Fibroblast of upper back skin (primary cell): ENCODE results near the gene ETV6.

Experiments used
- DNase-seq: peaks from one replicate; pipeline ENCODE4 v3.0.0-alpha.2; 2013

The ETV6 gene

DNA sequence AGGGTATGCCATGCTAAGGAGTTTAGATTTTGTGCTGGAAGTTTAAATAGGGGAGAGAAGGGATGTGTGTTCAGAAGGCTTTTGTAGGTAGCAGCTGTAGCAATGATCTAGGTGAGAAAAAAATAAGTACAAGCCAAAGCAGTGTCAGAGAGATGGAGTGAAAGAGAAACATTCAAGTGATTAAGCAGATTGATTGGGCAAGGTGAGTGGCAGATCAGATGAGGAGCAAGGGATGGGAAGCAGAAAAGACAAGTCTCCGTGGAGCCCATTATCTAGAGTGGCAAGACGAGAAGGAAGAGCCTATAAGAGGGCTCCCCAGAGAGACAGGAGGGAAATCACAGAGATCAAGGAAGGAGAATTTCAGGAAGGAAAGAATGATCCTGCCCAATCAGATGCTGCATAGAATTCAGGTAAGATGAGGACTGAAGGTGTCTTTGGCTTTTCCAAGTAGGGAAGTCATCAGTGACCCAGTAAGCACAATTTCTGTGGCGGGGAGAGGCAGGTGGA lies 133.5 kb downstream of the ETV6 start:
- no peak for DNase-seq

DNA sequence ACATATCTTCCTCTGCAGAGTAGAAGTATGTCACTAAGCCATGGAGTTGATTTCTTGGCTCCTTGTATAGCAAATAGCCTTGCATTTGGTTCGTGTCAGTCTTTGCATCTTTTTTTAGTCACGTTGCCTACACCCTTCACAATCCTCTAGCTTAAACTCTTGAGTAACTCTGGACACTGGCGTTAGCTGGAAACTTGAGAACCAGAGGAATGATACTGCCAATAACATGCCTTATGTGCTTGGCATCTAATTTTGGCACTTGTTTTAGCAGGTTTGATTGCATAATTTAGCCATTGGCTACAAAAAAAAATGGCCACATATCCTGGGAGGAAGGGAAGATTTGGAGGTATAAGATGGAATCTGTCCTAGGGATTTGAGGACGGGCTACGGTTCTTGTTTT lies 136.2 kb downstream of the ETV6 start:
- DNase-seq: no peak

DNA sequence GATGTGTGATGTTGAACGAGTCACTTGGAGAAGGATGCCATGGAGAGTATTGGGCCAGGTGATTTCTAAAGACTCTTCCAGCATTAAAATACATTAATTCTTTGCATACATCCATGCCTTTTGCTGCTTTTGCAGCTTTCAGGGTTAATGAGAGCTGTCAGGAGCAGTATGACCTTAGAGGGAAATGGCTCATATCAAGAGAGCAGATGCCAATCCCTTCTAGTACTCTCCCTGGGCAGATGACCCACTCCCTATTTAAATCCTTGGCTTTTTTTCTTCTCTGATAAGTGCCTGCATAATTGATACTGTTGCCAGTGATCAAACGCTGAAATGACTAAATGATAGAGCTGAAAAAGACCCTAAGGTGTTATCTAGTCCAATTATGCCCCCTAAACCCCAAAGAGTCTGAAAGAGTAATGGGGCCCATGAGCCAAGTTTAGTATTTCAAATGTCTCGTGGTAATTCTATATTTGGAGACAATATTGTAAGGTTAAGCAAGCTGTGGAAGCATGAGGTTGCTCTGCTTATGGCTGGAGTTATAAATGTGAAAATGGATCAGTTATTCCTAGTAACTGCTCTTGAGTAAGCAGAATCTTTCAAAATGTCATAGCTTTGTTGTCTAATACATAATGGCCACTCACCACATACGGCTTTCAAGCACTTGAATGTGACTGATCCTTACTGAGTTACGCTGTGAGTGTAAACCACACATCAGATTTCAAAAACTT lies 137.3 kb downstream of the ETV6 start:
- no peak for DNase-seq

DNA sequence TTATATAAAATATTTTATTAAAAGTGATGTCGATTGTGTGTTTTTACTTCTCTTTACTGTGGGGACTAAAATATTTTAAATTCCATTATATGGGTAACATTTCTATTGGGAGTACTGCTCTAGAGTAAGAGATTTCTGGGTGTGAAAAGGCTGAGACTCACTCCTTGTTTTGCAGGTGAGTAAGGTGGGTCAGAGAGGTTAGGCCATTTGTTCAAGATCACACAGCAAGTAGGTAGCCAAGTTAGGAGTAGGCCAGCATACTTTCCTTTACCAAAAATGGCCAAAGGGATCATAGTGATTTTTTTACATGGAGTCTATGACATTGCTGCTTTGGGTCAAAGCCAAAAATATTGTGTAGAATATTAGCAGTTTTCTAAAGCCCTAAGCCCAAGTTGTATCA lies 138.0 kb downstream of the ETV6 start:
- DNase-seq: no peak

DNA sequence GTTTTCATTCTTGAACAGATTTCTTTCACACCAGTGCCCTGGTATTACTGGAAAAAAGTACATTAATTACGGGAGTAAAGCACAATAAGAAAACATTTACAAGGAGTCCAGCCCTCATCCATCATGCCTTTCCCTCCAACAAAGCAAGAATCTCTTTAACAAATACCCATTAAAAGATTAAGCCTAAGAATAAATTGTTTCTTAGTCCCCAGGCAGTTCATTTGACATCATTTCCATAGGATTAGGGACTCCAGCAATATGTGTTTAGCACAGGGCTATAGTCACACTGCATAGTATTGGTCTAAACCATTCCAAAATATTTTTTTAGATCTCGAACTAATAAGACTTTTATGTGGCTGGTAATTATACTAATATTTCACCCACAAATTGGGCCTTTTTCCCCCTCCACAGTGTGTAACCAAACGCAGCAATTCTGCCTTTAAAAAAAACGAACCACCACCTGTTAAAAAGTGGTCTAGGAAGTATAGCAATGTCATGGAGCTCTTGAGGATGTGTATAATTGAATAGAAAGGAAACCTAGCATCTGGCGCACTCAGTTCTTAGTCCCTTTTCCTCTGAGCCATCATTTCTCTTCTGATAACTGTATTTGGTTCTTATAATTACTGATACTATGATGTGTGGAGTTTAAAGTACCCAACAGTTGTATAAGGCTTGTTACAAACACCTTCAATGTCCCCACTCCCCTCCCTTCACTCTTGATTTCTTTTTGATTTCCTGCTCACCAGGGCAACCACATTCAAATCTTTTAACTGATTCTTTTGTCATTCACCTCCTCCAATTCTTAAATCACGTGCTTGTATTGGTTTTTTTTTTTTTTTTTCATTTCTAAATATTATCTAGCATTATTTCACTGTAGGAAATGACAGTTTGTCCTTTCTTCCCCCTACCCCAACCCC lies 138.7 kb downstream of the ETV6 start:
- no peak for DNase-seq

DNA sequence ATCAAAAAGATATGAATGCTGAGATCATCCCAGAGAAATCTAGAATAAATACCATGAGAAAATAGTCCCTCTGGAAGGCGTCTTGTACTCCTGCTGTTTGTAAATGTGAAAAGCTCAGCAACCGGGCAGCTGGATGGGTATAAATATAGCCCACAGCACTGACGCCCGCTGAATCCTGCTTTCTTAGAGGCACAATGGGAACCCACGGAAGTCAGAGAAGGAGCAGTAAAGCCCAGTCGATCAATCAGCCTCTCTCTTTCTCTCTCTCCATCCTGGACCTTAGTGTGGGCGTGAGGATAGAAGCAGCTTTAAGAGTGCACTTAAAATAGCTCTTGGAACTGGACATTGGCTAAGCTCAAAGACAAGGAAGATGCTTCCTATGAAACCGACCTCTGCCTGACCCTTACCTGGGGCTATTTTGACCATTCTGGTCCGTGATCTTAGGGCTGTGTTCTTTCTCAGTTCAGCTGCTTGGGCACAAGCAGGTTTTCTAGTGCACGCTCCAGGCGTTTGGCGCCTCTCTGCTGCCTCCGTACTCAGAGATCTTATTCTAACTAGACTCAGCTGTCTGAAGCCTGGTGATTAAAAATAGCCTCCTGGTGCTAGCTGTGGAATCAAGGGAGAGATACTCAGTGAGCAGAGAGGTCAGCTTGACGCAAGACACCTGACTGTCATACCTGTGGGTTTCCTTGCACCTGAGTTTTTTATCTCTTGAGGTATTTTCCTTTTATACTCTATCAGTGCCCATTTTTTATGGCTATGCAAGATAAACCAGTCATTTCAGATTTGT lies 144.6 kb downstream of the ETV6 start:
- DNase-seq: no peak

DNA sequence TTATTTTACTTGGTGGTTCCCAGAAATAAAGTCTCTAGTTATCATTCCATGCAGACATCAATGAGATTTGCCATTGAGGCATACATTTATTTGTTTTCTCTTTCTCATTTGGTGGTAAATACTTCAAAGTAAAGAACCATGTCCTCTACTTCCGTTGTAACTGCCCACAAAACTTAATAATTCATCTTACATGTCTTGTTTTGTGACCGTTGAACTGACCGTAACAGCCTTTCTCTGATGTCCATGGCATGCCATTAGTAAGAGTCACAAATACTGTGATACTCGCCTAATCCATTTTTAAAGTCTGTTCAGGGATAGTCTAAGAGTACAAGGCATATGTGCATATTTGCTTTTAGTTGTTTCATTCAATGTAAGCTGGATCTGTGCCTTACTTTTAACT lies 145.3 kb downstream of the ETV6 start:
- DNase-seq: no peak

DNA sequence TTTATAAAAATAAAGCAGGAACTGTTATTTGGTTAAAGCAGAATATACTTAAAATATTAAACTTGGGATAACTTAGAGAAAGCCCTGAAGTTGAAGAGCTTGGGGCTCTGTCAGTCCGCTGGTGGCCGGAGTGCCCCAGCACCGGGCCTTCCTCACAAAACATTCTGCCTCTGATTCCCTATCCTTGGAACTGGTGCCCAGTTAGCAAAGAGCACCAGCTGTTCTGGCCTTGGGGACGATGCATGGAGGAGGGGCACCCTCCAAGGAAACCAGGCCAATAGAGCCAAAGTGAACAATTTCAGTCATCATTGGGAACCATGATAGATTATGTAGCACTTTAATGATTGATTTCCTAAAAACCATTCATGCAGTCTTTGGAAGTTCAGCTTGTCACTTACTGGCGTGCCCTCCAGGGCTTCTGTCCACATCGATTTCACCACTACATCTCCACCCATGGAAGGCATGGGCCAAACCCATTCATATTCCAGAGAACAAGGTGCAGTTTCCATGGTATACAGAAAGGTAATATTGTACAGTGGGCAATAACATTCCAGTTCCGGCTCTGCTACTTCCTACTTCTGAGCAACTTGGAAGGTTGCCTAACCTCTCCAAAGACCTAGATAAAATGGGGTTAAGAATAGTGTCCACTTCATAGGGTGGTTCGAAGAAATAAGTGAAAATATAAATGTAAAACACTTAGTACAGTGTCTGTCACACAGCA lies 145.9 kb downstream of the ETV6 start:
- no peak for DNase-seq

DNA sequence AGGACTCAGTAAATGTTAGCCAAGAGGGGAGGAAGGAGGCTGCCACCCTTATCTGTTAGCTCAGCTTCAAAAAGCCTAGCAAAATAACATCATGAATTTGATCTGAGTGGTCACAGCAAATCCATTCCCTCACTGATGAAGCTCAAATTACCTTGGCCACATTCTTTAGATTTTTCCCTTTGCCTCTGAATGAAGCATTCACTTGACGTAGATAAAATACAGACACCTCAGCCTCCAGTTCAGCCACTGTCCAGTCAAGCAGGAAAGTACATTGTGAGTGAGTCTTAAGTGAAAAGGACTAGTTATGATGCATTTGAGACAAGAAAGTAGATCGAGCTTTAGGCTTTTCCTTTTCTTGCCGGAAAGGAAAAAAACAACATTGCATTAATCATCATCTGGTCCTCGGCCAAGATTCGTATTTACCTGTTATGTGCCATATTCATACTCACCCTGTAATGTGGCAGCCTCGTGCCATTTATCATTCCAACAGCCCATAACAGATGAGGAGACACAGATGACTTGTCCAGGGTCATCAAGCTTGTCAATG lies 146.5 kb downstream of the ETV6 start:
- peak; percentile 76 for DNase-seq

DNA sequence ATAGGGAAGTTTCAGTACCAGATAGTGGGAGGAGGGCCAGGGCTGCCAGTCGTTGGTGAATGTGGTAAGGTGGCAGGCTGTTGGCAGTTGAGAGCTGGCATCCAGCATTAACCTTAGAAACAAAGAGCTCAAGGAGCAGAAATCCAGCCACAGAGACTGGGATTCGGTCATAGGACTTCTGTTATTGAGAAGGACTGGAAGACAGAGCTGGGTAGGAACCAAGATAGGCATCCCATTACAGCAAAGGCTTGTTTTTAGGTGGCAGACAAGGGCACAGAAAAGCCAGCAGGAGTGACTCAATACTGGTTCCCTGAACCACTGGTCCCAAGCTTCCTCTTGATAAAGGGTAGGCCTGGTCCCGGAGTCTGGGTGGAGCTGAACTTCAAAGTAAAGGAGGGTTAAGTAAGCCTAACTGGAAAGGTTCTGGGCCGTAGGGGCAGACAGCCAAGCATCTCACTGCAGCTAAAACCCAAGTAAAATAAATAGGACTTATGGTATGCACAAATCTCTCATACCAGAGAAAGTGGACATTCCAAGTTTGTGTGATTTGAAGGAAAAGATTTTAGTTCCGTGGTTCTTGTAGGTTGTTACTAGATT lies 147.9 kb downstream of the ETV6 start:
- peak; percentile 98 for DNase-seq

DNA sequence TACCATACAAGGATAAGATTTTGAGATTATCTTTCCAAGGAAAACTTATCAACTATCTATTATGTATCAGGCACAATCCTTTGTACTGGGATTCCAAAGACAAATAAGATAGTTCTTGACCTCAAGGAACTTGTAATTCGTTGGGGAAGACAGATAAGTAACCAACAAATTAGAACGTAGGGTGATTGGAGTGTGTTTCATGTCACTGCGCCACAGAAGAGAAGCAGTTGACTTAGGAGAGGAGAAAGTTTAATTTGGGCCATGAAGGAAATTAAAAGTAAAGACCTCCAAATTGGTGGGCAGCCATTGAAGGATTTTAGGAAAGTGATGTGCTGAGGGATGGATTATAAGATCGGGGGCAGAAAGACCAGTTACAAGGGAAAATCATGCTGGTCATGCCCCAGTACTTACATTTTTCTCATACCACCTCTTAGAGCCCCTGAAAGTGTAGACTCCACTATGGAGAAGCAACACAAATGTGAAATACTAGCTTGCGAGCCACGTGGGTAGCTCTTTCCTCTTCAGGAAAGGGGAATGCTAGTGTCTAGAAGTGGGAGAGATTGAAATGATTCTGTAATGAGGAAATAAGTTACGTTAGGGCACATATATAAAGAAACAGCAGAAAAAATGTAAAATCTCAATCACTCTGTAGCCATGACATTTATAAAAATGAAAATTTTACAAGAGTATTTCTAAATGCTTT lies 148.7 kb downstream of the ETV6 start:
- DNase-seq: peak; percentile 22

DNA sequence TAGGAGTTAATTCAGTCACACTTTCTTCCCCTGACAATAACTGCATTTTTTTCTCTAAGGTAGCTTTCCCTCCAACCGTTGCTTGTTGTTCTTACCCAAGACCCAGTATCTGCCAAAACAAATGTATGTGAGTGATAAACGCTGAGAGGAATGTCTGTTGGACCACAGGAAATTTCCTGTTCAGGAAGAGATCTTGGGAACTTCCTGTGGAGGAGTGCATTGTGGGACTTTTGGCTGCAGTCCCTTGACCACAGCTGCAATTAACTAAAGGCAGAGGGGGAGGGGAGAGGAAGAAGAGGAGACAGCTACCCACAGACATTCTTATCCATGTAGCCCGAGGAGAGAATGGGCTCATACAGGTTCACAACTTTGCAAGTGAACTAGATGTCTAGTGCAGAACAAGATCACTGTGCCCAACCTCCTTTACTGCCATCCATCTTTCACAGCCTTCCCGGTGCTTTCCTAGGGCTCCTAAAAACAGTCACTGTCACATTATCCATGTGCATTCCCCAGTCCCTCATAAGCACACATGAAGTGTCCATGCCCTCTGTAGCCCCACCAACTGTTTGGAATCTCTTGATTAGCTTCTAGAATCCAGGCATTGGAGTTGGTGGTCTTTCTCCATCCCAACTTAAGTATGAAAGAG lies 149.5 kb downstream of the ETV6 start:
- peak; percentile 98 for DNase-seq

DNA sequence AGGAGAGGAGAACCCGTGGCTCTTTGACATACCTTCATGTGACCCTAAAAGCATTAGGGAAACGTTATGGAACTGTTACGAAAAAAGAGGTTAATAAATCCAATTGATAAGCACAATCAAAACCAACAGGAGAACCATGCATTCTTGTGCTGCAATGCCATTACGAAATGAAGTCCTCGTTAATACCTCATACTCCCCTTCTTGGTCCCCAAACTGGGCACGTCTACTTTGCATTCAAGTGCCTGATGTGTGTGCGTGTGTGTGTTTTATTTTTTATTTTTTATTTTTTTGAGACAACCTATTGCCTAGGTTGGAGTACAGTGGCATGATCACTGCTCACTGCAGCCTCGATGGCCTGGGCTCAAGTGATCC lies 150.0 kb downstream of the ETV6 start:
- no peak for DNase-seq

DNA sequence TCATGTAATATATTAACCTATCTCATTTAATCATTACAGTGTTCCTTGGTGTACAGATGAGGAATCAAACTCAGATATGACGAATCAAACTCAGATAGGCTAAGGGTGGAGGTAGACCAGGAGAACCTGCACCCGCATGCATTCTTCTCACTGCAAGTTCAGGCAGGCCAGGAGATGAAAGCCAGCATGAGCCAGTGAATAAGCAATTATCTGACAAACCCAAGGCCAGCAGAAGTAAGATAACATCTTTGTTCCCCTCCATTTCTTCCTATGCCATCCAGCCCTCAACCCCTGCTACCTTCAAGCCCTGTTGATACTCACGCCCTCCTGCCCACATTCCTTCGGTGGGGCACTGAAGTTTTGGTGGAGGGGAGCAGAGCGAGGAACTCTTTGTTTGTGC lies 152.2 kb downstream of the ETV6 start:
- DNase-seq: no peak

DNA sequence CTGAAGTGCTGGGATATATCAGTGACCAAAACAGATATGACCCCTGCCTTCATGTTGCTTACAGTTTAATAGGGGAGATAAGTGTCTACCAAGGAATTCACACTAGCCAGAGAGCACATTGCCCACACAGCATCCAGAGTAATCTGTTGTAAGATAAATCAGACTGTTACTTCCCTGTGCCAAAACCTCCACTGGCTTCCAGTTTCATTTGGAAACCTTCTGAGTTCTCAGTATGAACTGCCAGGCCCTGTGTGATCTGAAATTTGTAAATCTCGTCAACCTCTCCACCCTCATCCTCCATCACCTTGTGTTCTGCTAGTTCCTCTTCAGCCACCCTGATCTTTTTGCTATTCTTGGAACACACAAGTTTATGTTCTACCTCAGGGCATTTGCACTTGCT lies 154.7 kb downstream of the ETV6 start:
- DNase-seq: no peak

DNA sequence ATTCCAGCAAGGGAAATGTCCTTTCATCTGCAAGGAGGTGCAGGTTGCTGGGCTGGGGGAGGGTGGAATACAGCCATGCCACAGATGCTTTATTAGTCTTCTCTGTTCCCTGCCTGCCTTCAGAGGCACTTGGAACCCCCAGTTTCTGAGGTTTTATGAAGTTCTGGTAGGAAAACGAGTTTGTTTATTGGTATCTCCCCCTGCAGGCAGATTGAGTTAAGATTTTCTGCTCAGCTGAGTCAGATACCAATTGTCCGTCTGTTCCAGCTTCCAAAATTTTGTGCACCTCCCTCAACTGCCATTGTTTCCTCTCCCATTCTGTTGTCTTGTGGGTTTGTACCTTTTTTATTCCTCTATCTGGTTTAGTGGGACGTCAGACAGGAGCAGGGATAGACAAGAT lies 155.6 kb downstream of the ETV6 start:
- no peak for DNase-seq

DNA sequence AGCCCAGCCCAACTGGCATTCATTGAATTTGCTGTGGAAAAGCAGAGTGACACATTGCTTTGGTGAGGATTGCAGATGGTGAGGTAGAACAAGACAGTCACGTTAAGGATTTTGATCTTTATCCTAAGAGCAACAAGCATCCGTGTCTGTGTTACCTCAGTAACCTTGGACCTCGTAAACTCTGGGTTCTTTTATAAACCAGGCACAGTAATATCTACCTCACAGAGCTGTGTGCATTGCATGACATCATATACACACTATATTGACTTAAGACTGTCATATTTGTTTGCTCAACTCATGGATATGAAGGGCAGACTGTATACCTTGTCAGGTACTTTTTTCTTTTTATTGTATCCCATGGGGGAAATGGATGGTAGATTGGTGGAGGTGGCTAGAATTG lies 156.2 kb downstream of the ETV6 start:
- DNase-seq: no peak

DNA sequence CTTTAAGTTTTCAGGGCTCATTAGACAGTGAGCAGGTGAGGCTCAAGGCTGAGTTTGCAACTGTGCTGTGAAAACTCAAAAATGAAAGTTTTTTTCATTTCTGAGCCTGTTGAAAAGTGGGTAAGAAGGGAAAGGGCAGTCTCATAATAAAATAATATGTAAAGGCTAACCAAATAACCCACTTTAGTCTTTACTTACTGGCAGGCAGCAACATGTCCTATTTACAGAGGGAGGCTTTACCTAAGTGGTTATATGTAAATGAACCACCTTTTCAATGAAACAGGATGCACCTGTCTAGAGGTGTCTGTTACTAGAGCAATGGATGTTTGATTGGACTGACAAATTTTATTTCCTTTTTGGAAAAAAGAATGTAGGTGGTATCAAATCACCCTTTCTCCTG lies 158.0 kb downstream of the ETV6 start:
- DNase-seq: no peak

DNA sequence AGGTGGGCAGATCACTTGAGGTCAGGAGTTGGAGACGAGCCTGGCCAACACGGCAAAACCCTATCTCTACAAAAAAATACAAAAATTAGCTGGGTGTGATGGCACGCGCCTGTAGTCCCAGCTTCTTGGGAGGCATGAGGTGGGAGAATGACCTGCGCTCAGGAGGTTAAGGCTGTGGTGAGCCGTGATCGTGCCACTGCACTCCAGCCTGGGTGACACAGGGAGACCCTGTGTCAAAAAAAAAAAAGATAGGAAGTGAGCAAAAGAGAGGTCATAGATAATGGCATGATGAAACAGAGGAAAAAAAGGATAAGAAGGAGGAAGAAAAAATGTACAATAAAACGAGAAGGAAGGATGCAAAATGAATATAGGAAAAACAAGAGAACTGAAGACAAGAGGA lies 159.5 kb downstream of the ETV6 start:
- no peak for DNase-seq

DNA sequence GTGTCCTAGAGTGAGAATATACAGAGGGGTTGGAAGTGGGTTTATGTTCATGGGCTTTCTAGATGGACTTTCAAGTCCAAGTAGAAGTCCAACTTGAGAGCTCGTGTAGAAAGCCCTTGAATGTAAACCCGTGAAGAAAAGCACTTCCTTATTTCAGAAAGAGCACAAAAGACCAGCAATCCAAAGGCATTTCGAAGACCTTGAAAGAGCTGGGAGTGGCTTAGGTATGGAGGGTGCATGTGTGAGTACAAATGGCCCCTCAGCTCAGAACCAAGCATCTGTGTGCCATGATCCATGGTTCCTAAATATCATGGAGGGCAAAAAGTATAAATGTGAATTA lies 160.7 kb downstream of the ETV6 start:
- DNase-seq: no peak

DNA sequence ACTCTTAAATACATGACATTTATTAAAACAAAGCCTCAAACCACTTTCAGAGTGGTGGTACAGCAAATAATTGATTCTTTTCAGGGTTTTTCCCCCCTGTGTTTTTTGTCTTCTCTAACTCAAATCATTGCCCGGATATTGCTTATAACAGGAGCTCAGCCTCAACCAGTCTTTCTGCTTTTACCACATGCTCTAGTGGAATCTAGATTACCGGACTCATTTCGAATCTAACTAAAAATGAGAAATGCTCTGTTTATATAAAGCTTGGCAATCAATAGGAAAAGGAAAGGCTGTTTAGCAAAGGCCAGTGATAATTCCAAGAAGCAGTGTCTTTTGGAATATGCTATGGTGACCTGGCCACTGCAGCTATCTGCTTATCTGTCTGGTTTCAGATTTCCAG lies 161.5 kb downstream of the ETV6 start:
- no peak for DNase-seq
